Measurements from ENCODE around the gene PIGR. TPM values are rescaled to one million over a fixed set of nuclear protein-coding genes. Genes with fewer than 3 reads are reported as not detected.

PIGR gene
- total and polyA plus RNA-seq, 10 of the 15 experiments (the other 5 are each of a cell fraction or from before 2014, with no cell fraction given) = 0.96 to 7.6 (median 1.8) TPM

GRCh38 chr1:206925106-206925736, 21.0 kb downstream of the PIGR start (continued):
- TF ChIP-seq RAD51 (IDR thresholded peaks at IDR 0.05) (peak; percentile 87), TCF12 (IDR thresholded peaks at IDR 0.05; ENCODE audit: low read depth, low read length) (0 out of 2 replicates have a peak, but pooled peaks have one; percentile 14), MXI1 (IDR thresholded peaks at IDR 0.05; ENCODE audit: low read depth, low read length) (peak; percentile 77; the same call in 1 of the 2 replicates), BCL3 (IDR thresholded peaks at IDR 0.05; ENCODE audit: borderline replicate concordance, insufficient read depth, low read depth, low read length, poor library complexity, severe bottlenecking) (peak; percentile 5), LARP7 (IDR thresholded peaks at IDR 0.05) (no peak), KAT2A (conservative IDR thresholded peaks at IDR 0.05; ENCODE audit: control insufficient read depth, low read depth, low read length) (no peak), BMI1 (IDR thresholded peaks at IDR 0.05; ENCODE audit: borderline replicate concordance) (peak; percentile 58; the same call in 1 of the 2 replicates), NBN (IDR thresholded peaks at IDR 0.05) (peak; percentile 87), TARDBP (IDR thresholded peaks at IDR 0.05; ENCODE audit: borderline replicate concordance) (no peak), SPI1 (IDR thresholded peaks at IDR 0.05; ENCODE audit: borderline replicate concordance, insufficient read depth, low read depth, low read length) (no peak), PRDM15 (CRISPR knock-in tag; IDR thresholded peaks at IDR 0.05) (no peak), CREB1 (IDR thresholded peaks at IDR 0.05; ENCODE audit: low read depth) (no peak), REST (IDR thresholded peaks at IDR 0.05; ENCODE audit: low read depth, low read length) (no peak), NRF1 (conservative IDR thresholded peaks at IDR 0.05; ENCODE audit: low read depth, low read length) (no peak)
- TF ChIP-seq, protein P1, sequence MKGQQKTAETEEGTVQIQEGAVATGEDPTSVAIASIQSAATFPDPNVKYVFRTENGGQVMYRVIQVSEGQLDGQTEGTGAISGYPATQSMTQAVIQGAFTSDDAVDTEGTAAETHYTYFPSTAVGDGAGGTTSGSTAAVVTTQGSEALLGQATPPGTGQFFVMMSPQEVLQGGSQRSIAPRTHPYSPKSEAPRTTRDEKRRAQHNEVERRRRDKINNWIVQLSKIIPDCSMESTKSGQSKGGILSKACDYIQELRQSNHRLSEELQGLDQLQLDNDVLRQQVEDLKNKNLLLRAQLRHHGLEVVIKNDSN (IDR thresholded peaks at IDR 0.05; ENCODE audit: borderline replicate concordance, extremely low read length, insufficient read depth, low read depth, low read length) = peak; percentile 58
- TF ChIP-seq, protein P2, sequence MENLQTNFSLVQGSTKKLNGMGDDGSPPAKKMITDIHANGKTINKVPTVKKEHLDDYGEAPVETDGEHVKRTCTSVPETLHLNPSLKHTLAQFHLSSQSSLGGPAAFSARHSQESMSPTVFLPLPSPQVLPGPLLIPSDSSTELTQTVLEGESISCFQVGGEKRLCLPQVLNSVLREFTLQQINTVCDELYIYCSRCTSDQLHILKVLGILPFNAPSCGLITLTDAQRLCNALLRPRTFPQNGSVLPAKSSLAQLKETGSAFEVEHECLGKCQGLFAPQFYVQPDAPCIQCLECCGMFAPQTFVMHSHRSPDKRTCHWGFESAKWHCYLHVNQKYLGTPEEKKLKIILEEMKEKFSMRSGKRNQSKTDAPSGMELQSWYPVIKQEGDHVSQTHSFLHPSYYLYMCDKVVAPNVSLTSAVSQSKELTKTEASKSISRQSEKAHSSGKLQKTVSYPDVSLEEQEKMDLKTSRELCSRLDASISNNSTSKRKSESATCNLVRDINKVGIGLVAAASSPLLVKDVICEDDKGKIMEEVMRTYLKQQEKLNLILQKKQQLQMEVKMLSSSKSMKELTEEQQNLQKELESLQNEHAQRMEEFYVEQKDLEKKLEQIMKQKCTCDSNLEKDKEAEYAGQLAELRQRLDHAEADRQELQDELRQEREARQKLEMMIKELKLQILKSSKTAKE (IDR thresholded peaks at IDR 0.05; ENCODE audit: low read depth, poor library complexity, severe bottlenecking) = peak; percentile 51
